Sciatic nerve (tissue), 2 donors: ENCODE measurements around the gene MGA. TPM values are rescaled to one million over a fixed set of nuclear protein-coding genes. Genes with fewer than 3 reads are reported as not detected.
"Not testable (repeated sequence)": the region's sequence is repeated elsewhere in the genome, so short reads cannot be mapped to it uniquely, and the experiment has no call there.

Source experiments
- ATAC-seq: fragments of 200-7000 bp; cut with Tn5 transposase; one replicate; pipeline ENCODE4 v1.9.1; 2020; ENCODE audit warnings: mild to moderate bottlenecking, moderate library complexity
- DNase-seq: peaks from one replicate; pipeline ENCODE4 v3.0.0-alpha.2; 2020; ENCODE audit warnings: low spot score
- intact Hi-C: fragments of 100-400 bp; cut with DNase I; formaldehyde crosslinking; loops from one replicate; pipeline ENCODE4 v1.14.2; 2022
- total RNA-seq: library from RNA; stranded (reverse); fragmentation: NEBNext Ultra II Directional; extraction: Animal tissue kit (Norgen Biotek cat#: 25700); gene quantifications from one replicate; pipeline ENCODE4 v1.2.1, GENCODE V29; 2021
- donor health status: DM: no; HTN: no; CAD: no.
- donor health status: DM: no; HTN: no; CAD: no.

MGA gene
- total RNA-seq, 1 donor from 2014 or later, result 55.5 TPM

- intact Hi-C loops, result no loop called here
- ATAC-seq, result no peak
Measured at GRCh38 chr15:41695750-41696436, 35.7 kb downstream of the MGA start.

GRCh38 chr15:41698779-41699178, 38.6 kb downstream of the MGA start:
- ATAC-seq, result no peak
- intact Hi-C loops, result loop anchor here (1.0 kb wide), 1 partner anchor 43 kb away; no protein-coding TSS in a partner anchor

More at GRCh38 chr15:41695750-41696436, 35.7 kb downstream of the MGA start:
- no peak for DNase-seq

GRCh38 chr15:41703120-41703519, 42.9 kb downstream of the MGA start:
- intact Hi-C loops, result no loop called here
- ATAC-seq, result no peak
- DNase-seq, result no peak

More at GRCh38 chr15:41698779-41699178, 38.6 kb downstream of the MGA start:
- DNase-seq, result no peak

GRCh38 chr15:41713047-41713446, 52.8 kb downstream of the MGA start:
- ATAC-seq (no peak), DNase-seq (no peak)

GRCh38 chr15:41714291-41714690, 54.1 kb downstream of the MGA start:
- intact Hi-C loops, result no loop called here
- no peak for ATAC-seq

More at GRCh38 chr15:41713047-41713446, 52.8 kb downstream of the MGA start:
- intact Hi-C loops, result no loop called here

GRCh38 chr15:41716864-41717263, 56.7 kb downstream of the MGA start:
- intact Hi-C loops, result no loop called here
- ATAC-seq, result no peak
- DNase-seq, result no peak

More at GRCh38 chr15:41714291-41714690, 54.1 kb downstream of the MGA start:
- no peak for DNase-seq

GRCh38 chr15:41727143-41727542, 66.9 kb downstream of the MGA start:
- DNase-seq (no peak), ATAC-seq (no peak)
- intact Hi-C loops, result no loop called here

GRCh38 chr15:41728061-41728460, 67.9 kb downstream of the MGA start:
- intact Hi-C loops, DNase-seq, ATAC-seq: not testable (repeated sequence)

GRCh38 chr15:41730543-41730942, 70.3 kb downstream of the MGA start:
- intact Hi-C loops, result no loop called here
- DNase-seq (no peak), ATAC-seq (no peak)

GRCh38 chr15:41732483-41732882, 72.3 kb downstream of the MGA start:
- intact Hi-C loops, result no loop called here
- no peak for DNase-seq
- ATAC-seq, result no peak

GRCh38 chr15:41734079-41734478, 73.9 kb downstream of the MGA start:
- intact Hi-C loops, result no loop called here
- no peak for DNase-seq
- ATAC-seq, result no peak

- no peak for ATAC-seq
- intact Hi-C loops, result no loop called here
Measured at GRCh38 chr15:41735046-41735445, 74.8 kb downstream of the MGA start.

GRCh38 chr15:41735492-41735891, 75.3 kb downstream of the MGA start:
- ATAC-seq, DNase-seq, intact Hi-C loops: not testable (repeated sequence)

More at GRCh38 chr15:41735046-41735445, 74.8 kb downstream of the MGA start:
- DNase-seq, result no peak

- DNase-seq (no peak), ATAC-seq (no peak)
- intact Hi-C loops, result no loop called here
Measured at GRCh38 chr15:41746802-41747201, 86.6 kb downstream of the MGA start.

- ATAC-seq, result no peak
- DNase-seq, result no peak
- intact Hi-C loops, result no loop called here
Measured at GRCh38 chr15:41756198-41756597, 96.0 kb downstream of the MGA start.

GRCh38 chr15:41772720-41773331, 112.6 kb downstream of the MGA start:
- intact Hi-C loops, result loop anchor here (2.0 kb wide), 1 partner anchor 34 kb away; no protein-coding TSS in a partner anchor
- DNase-seq, result no peak
- ATAC-seq, result peak; percentile 31

- ATAC-seq (no peak), DNase-seq (no peak)
- intact Hi-C loops, result loop anchor here (2.0 kb wide), 1 partner anchor 33 kb away; no protein-coding TSS in a partner anchor
Measured at GRCh38 chr15:41773332-41773728, 113.1 kb downstream of the MGA start.

- no peak for DNase-seq
- intact Hi-C loops, result loop anchor here (2.0 kb wide), 1 partner anchor 33 kb away; no protein-coding TSS in a partner anchor
- no peak for ATAC-seq
Measured at GRCh38 chr15:41773729-41774061, 113.5 kb downstream of the MGA start.

- ATAC-seq (peak; percentile 98), DNase-seq (peak; percentile 98)
- intact Hi-C loops, result no loop called here
Measured at GRCh38 chr15:41774062-41774881, 114.1 kb downstream of the MGA start, which contains the start of gene MAPKBP1. TSS of gene MAPKBP1 (plus strand) at chr15:41774484. CDS start at chr15:41775276, 792 bp downstream.
